ENCODE results near the gene DGKD. TPM values are rescaled to one million over a fixed set of nuclear protein-coding genes. Genes with fewer than 3 reads are reported as not detected.
A peak's percentile ranks its signal among the peaks of the same experiment; 100 is the strongest.

Gene DGKD
- total and polyA plus RNA-seq, 4 donors: 26.0 to 75.0 (median 43.8) TPM

- Histone ChIP-seq H3K4me3 (ENCODE audit: low read depth, low read length) (no peak overlapping the region), H3K36me3 (ENCODE audit: control insufficient read depth, insufficient read depth, low read length) (no peaks in the 10 kb centered on the region), H3K27me3 (ENCODE audit: control insufficient read depth, insufficient read depth, low read length) (no peaks in the 10 kb centered on the region), H3K4me1 (ENCODE audit: control insufficient read depth, insufficient read depth, low read length) (peaks cover 6% of the 10 kb centered on the region), H3K9me3 (ENCODE audit: control insufficient read depth, insufficient read depth, low read length) (no peaks in the 10 kb centered on the region), H3K27ac (ENCODE audit: low read depth, low read length) (no peak overlapping the region)
- DNase-seq (ENCODE audit: low read depth in 4 of 6, low spot score in 6 of 6): no peak
- 83% methylated on average over 9 of the region's 9 CpGs for WGBS (ENCODE audit: insufficient coverage)
Measured at GRCh38 chr2:233346930-233347329, 7.4 kb upstream of the DGKD start.

GRCh38 chr2:233349005-233349998 is 5.0 kb upstream of the DGKD start:
- 42% methylated on average over 11 of the region's 15 CpGs for WGBS (ENCODE audit: insufficient coverage)
- peaks cover 18% of the 10 kb centered on the region for H3K4me1 ChIP-seq (ENCODE audit: control insufficient read depth, insufficient read depth, low read length)
- H3K4me3 ChIP-seq (ENCODE audit: low read depth, low read length): no peak overlapping the region
- peak in 1 of 6 donors; percentile 30 for DNase-seq (ENCODE audit: low read depth in 4 of 6, low spot score in 6 of 6)
- H3K36me3 ChIP-seq (ENCODE audit: control insufficient read depth, insufficient read depth, low read length): no peaks in the 10 kb centered on the region
- no peak overlapping the region for H3K27ac ChIP-seq (ENCODE audit: low read depth, low read length)
- no peaks in the 10 kb centered on the region for H3K27me3 ChIP-seq (ENCODE audit: control insufficient read depth, insufficient read depth, low read length)
- H3K9me3 ChIP-seq (ENCODE audit: control insufficient read depth, insufficient read depth, low read length): no peaks in the 10 kb centered on the region

GRCh38 chr2:233350708-233351107 is 3.6 kb upstream of the DGKD start:
- Histone ChIP-seq H3K4me1 (ENCODE audit: control insufficient read depth, insufficient read depth, low read length) (peaks cover 25% of the 10 kb centered on the region), H3K9me3 (ENCODE audit: control insufficient read depth, insufficient read depth, low read length) (no peaks in the 10 kb centered on the region), H3K27ac (ENCODE audit: low read depth, low read length) (no peak overlapping the region), H3K4me3 (ENCODE audit: low read depth, low read length) (no peak overlapping the region), H3K36me3 (ENCODE audit: control insufficient read depth, insufficient read depth, low read length) (no peaks in the 10 kb centered on the region), H3K27me3 (ENCODE audit: control insufficient read depth, insufficient read depth, low read length) (no peaks in the 10 kb centered on the region)
- 19% methylated on average over 4 of the region's 8 CpGs for WGBS (ENCODE audit: insufficient coverage)
- DNase-seq (ENCODE audit: low read depth in 4 of 6, low spot score in 6 of 6): peak in 1 of 6 donors; percentile 32

- no peak for DNase-seq (ENCODE audit: low read depth in 4 of 6, low spot score in 6 of 6)
Measured at GRCh38 chr2:233351423-233351822, 2.9 kb upstream of the DGKD start.

GRCh38 chr2:233352141-233352842 is 2.0 kb upstream of the DGKD start:
- no peaks in the 10 kb centered on the region for H3K9me3 ChIP-seq (ENCODE audit: control insufficient read depth, insufficient read depth, low read length)
- 97% methylated on average over 23 of the region's 25 CpGs for WGBS (ENCODE audit: insufficient coverage)
- H3K36me3 ChIP-seq (ENCODE audit: control insufficient read depth, insufficient read depth, low read length): no peaks in the 10 kb centered on the region
- H3K27ac ChIP-seq (ENCODE audit: low read depth, low read length): no peak overlapping the region
- peaks cover 28% of the 10 kb centered on the region for H3K4me1 ChIP-seq (ENCODE audit: control insufficient read depth, insufficient read depth, low read length)
- no peak overlapping the region for H3K4me3 ChIP-seq (ENCODE audit: low read depth, low read length)
- H3K27me3 ChIP-seq (ENCODE audit: control insufficient read depth, insufficient read depth, low read length): no peaks in the 10 kb centered on the region
- no peak for DNase-seq (ENCODE audit: low read depth in 4 of 6, low spot score in 6 of 6)

More at GRCh38 chr2:233351423-233351822, 2.9 kb upstream of the DGKD start:
- Histone ChIP-seq H3K27ac (ENCODE audit: low read depth, low read length) (no peak overlapping the region), H3K27me3 (ENCODE audit: control insufficient read depth, insufficient read depth, low read length) (no peaks in the 10 kb centered on the region), H3K4me1 (ENCODE audit: control insufficient read depth, insufficient read depth, low read length) (peaks cover 28% of the 10 kb centered on the region), H3K9me3 (ENCODE audit: control insufficient read depth, insufficient read depth, low read length) (no peaks in the 10 kb centered on the region), H3K4me3 (ENCODE audit: low read depth, low read length) (no peak overlapping the region), H3K36me3 (ENCODE audit: control insufficient read depth, insufficient read depth, low read length) (no peaks in the 10 kb centered on the region)
- 95% methylated on average over 3 of the region's 7 CpGs for WGBS (ENCODE audit: insufficient coverage)

- Histone ChIP-seq H3K36me3 (ENCODE audit: control insufficient read depth, insufficient read depth, low read length) (no peaks in the 10 kb centered on the region), H3K27ac (ENCODE audit: low read depth, low read length) (no peak overlapping the region), H3K9me3 (ENCODE audit: control insufficient read depth, insufficient read depth, low read length) (no peaks in the 10 kb centered on the region), H3K27me3 (ENCODE audit: control insufficient read depth, insufficient read depth, low read length) (no peaks in the 10 kb centered on the region), H3K4me1 (ENCODE audit: control insufficient read depth, insufficient read depth, low read length) (peaks cover 28% of the 10 kb centered on the region), H3K4me3 (ENCODE audit: low read depth, low read length) (peak overlapping the region; percentile 63)
- DNase-seq (ENCODE audit: low read depth in 4 of 6, low spot score in 6 of 6): no peak
- 73% methylated on average over 22 of the region's 22 CpGs for WGBS (ENCODE audit: insufficient coverage)
Measured at GRCh38 chr2:233353101-233353768, 1.1 kb upstream of the DGKD start.

- no peak overlapping the region for H3K27ac ChIP-seq (ENCODE audit: low read depth, low read length)
- H3K36me3 ChIP-seq (ENCODE audit: control insufficient read depth, insufficient read depth, low read length): no peaks in the 10 kb centered on the region
- peaks cover 22% of the 10 kb centered on the region for H3K4me1 ChIP-seq (ENCODE audit: control insufficient read depth, insufficient read depth, low read length)
- H3K9me3 ChIP-seq (ENCODE audit: control insufficient read depth, insufficient read depth, low read length): no peaks in the 10 kb centered on the region
- WGBS (ENCODE audit: insufficient coverage): under 1% methylated on average over 77 of the region's 77 CpGs
- peak overlapping the region; percentile 31 for H3K4me3 ChIP-seq (ENCODE audit: low read depth, low read length)
- DNase-seq (ENCODE audit: low read depth in 4 of 6, low spot score in 6 of 6): no peak
- H3K27me3 ChIP-seq (ENCODE audit: control insufficient read depth, insufficient read depth, low read length): no peaks in the 10 kb centered on the region
Measured at GRCh38 chr2:233354500-233354924, 218 bp downstream of the DGKD start.

- H3K27ac ChIP-seq (ENCODE audit: low read depth, low read length): no peak overlapping the region
- H3K4me1 ChIP-seq (ENCODE audit: control insufficient read depth, insufficient read depth, low read length): peaks cover 22% of the 10 kb centered on the region
- no peaks in the 10 kb centered on the region for H3K36me3 ChIP-seq (ENCODE audit: control insufficient read depth, insufficient read depth, low read length)
- DNase-seq (ENCODE audit: low read depth in 4 of 6, low spot score in 6 of 6): peak in 2 of 6 donors; percentile 51 to 59
- H3K4me3 ChIP-seq (ENCODE audit: low read depth, low read length): peak overlapping the region; percentile 61
- 3% methylated on average over 42 of the region's 46 CpGs for WGBS (ENCODE audit: insufficient coverage)
- no peaks in the 10 kb centered on the region for H3K9me3 ChIP-seq (ENCODE audit: control insufficient read depth, insufficient read depth, low read length)
- H3K27me3 ChIP-seq (ENCODE audit: control insufficient read depth, insufficient read depth, low read length): no peaks in the 10 kb centered on the region
Measured at GRCh38 chr2:233354971-233355574, 779 bp downstream of the DGKD start.

- H3K4me1 ChIP-seq (ENCODE audit: control insufficient read depth, insufficient read depth, low read length): peaks cover 22% of the 10 kb centered on the region
- no peaks in the 10 kb centered on the region for H3K36me3 ChIP-seq (ENCODE audit: control insufficient read depth, insufficient read depth, low read length)
- WGBS (ENCODE audit: insufficient coverage): 96% methylated on average over 10 of the region's 10 CpGs
- H3K4me3 ChIP-seq (ENCODE audit: low read depth, low read length): no peak overlapping the region
- no peaks in the 10 kb centered on the region for H3K9me3 ChIP-seq (ENCODE audit: control insufficient read depth, insufficient read depth, low read length)
- H3K27ac ChIP-seq (ENCODE audit: low read depth, low read length): no peak overlapping the region
- no peak for DNase-seq (ENCODE audit: low read depth in 4 of 6, low spot score in 6 of 6)
- H3K27me3 ChIP-seq (ENCODE audit: control insufficient read depth, insufficient read depth, low read length): no peaks in the 10 kb centered on the region
Measured at GRCh38 chr2:233355916-233356315, 1.6 kb downstream of the DGKD start.

Data from spinal cord (tissue), 10 donors.